Large intestine (tissue), 3 donors: ENCODE results near the gene MOB1A. TPM values are rescaled to one million over a fixed set of nuclear protein-coding genes. Genes with fewer than 3 reads are reported as not detected.
"Not testable (repeated sequence)": the region's sequence is repeated elsewhere in the genome, so short reads cannot be mapped to it uniquely, and the experiment has no call there.

ENCODE experiments used
- DNase-seq, 2 donors: peaks; one replicate each; pipeline versions ENCODE4 v3.0.0 to v3.0.0-alpha.2; 2013
- H3K27ac ChIP-seq: one replicate; pipeline ENCODE4 v1.5.1; 2013; ENCODE audit warnings: low read length
- H3K27me3 ChIP-seq: 2 replicates; pipeline ENCODE4 v1.6.1; 2013; ENCODE audit warnings: low read length; ENCODE audit not compliant: control insufficient read depth, insufficient read depth
- H3K36me3 ChIP-seq: 2 replicates; pipeline ENCODE4 v1.6.1; 2013; ENCODE audit warnings: low read length; ENCODE audit not compliant: control insufficient read depth, insufficient read depth
- H3K4me1 ChIP-seq: one replicate; pipeline ENCODE4 v1.6.1; 2013; ENCODE audit warnings: low read length; ENCODE audit not compliant: control insufficient read depth, insufficient read depth
- H3K4me3 ChIP-seq: one replicate; pipeline ENCODE4 v1.5.1; 2013; ENCODE audit warnings: low read length
- H3K9me3 ChIP-seq: one replicate; pipeline ENCODE4 v1.6.1; 2013; ENCODE audit warnings: mild to moderate bottlenecking, low read depth, low read length, moderate library complexity; ENCODE audit not compliant: control insufficient read depth
- WGBS: methylation state at CpG from one replicate; pipeline ENCODE4 v1.1.5; 2013; ENCODE audit warnings: low lambda C conversion rate; ENCODE audit not compliant: insufficient coverage; 5-methylcytosine and 5-hydroxymethylcytosine counted together
- polyA plus RNA-seq: library from polyadenylated mRNA; unstranded; fragments of 120-200 nt; gene quantifications from one replicate; pipeline ENCODE4 v1.2.1, GENCODE V29; 2013

Gene MOB1A
- polyA plus RNA-seq, 1 donor, result 72.2 TPM

- no peak overlapping the region for H3K4me3 ChIP-seq
- no peak for DNase-seq
- 50% methylated on average over 2 of the region's 8 CpGs for WGBS
Observed at GRCh38 chr2:74199871-74200305, 21.2 kb upstream of the MOB1A start.

DNA sequence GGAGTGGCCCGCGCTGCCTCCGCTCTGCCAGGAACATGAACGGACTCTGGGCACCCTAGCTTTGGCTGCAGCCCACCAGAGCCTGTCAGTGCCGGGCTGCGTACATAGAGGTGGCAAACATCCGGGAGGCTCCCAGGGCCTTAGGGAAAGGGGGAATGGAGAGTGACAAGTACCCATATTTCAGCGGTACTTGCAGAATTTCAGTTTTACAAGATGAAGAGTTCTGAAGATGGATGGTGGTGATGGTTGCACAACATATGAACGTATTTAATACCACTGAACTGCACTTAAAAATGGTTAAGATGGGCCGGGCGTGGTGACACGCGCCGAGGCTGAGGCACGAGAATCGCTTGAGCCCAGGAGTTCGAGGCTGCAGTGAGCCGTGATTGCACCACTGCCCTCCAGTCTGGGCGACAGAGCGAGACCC is 20.6 kb upstream of the MOB1A start:
- WGBS, result 0% methylated on average over 6 of the region's 20 CpGs
- Histone ChIP-seq H3K4me3 (peak overlapping the region; percentile 78), H3K4me1 (peaks cover 6% of the 10 kb centered on the region), H3K27me3 (no peaks in the 10 kb centered on the region), H3K27ac (peak overlapping the region; percentile 78), H3K9me3 (no peaks in the 10 kb centered on the region), H3K36me3 (no peaks in the 10 kb centered on the region)
- DNase-seq, result peak in 1 of 2 donors; percentile 68

More at GRCh38 chr2:74199871-74200305, 21.2 kb upstream of the MOB1A start:
- H3K9me3 ChIP-seq, result no peaks in the 10 kb centered on the region
- H3K4me1 ChIP-seq, result peaks cover 6% of the 10 kb centered on the region
- no peaks in the 10 kb centered on the region for H3K27me3 ChIP-seq
- H3K27ac ChIP-seq, result no peak overlapping the region
- H3K36me3 ChIP-seq, result no peaks in the 10 kb centered on the region

DNA sequence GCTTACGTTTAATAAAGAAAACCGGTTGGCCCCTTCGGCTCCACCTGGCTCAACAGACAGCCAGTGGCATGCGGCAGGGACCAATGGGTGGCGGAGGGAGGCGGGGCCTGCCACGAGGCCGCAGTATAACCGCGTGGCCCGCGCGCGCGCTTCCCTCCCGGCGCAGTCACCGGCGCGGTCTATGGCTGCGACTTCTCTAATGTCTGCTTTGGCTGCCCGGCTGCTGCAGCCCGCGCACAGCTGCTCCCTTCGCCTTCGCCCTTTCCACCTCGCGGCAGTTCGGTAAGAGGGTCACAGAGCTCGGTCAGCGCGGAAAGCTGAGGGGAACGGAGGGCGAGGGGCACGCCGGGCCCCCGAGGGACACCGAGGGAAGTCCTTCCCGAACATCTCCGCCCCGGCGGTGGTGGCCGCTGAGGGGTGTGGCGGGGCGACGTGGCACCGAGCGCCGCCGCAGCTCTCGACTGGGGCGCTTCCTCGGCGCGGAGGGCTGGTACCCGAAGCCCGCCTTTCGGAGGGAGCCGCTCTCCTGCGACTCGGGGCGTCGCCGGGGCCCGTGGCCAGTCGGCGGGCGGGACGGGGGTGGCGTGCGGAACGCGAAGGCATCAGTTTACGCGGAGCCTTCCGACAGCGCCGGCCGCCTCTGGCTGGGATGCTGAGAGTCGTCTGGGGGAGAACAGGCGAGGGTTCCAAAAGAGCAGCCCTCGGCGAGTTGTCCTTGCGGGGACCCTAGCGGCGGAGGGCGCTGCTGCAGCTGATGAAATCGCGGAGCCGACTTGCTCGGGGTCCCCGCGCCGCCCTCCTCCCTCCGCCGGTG is 20.0 kb upstream of the MOB1A start, which contains the start of gene MTHFD2:
TSS of gene MTHFD2 (plus strand) at position 155 of the 814 bp plus-strand sequence. CDS start at position 182, 27 bp downstream.
- Histone ChIP-seq H3K27me3 (no peaks in the 10 kb centered on the region), H3K27ac (peak within 1 kb of the TSS; percentile 78), H3K4me3 (peak within 1 kb of the TSS; percentile 78), H3K4me1 (peaks cover 6% of the 10 kb centered on the region), H3K9me3 (no peaks in the 10 kb centered on the region), H3K36me3 (no peaks in the 10 kb centered on the region)
- DNase-seq, result peak; percentile 81 to 91
- no CpG with 5 or more reads among the region's 96 CpGs for WGBS

DNA sequence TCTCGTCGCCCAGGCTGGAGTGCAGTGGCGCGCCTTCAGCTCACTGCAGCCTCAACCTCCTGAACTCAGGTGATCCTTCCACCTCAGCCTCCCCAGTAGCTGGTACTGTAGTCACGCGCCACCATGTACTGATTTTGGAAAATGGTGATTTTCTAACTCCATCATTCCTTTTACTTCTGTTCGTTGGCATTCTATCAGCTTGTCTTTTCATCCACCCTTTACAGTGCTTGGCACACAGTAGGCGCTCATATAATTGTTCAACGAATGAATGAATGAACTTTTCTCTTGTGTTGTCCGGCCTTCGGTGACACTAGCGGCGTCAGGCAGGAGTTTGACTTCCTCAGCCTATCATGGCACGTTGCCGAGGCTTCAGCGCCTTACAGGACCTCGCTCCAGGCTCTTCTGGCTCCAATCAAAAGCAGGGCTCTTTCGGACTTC is 19.4 kb upstream of the MOB1A start:
- WGBS, result 60% methylated on average over 7 of the region's 18 CpGs
- H3K4me1 ChIP-seq, result peaks cover 6% of the 10 kb centered on the region
- DNase-seq, result no peak
- no peaks in the 10 kb centered on the region for H3K36me3 ChIP-seq
- no peaks in the 10 kb centered on the region for H3K27me3 ChIP-seq
- H3K27ac ChIP-seq, result peak overlapping the region; percentile 78
- peak overlapping the region; percentile 78 for H3K4me3 ChIP-seq
- H3K9me3 ChIP-seq, result no peaks in the 10 kb centered on the region

- Histone ChIP-seq H3K27ac (no peak overlapping the region), H3K36me3 (no peaks in the 10 kb centered on the region), H3K4me3 (no peak overlapping the region), H3K9me3 (no peaks in the 10 kb centered on the region), H3K27me3 (no peaks in the 10 kb centered on the region), H3K4me1 (peaks cover 6% of the 10 kb centered on the region)
- DNase-seq, result no peak
- no CpG with 5 or more reads among the region's 4 CpGs for WGBS
Observed at GRCh38 chr2:74197049-74197448, 18.4 kb upstream of the MOB1A start.

DNA sequence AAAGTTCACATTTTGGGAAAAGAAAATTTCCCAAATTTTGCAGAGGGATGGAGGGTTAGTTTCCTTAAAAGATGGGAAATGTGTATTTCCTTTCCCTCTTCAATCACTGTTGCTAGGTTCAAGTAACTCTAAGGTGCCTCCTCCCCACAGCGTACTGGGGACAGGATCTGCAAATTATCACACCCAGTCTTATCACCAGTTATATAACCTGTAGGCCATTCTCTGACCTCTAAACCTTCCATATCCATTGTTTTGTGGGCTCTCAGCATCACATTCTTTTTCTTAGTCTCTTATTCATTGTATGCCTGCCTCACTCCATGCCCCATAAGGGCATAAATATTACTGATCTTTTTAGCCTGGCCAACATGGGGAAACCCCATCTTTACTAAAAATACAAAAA is 16.1 kb upstream of the MOB1A start:
- WGBS, result no CpG with 5 or more reads among the region's 1 CpG

DNA sequence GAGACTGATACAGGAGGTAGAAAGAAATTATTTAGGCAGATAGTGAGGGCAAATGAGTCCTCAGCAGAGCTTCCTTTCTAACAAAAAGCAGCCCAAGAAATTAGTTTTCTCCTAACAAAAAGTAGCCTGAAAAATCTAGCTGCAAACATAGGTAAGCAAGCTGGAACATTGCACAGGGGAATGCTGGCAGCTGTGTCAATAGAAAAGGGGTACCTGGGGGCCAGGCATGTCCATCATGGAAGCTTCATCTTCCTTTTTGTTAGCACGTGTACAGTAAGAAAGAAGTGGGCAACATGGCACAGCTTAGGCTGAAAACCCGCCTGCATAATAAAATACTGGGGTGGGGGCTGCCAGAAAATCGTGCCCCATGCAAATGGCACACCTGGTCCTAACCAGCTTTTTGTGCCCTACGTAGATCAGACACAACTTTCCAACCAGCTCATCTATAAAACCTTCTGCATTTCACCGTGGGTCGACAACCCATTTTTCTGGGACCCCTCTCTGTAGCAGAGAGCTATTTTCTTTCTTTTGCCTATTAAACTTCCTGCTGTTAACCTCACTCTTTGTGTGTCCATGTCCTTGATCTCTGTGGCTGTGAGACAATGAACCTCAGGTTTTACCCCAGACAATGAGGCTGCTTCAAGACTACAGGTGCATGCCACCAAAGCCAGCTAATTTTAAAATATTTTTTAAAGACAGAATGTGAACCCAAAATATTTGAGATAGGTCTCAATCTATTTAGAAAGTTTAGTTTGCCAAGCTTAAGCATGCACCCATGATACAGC is 13.1 kb upstream of the MOB1A start:
- Histone ChIP-seq H3K9me3 (no peaks in the 10 kb centered on the region), H3K4me3 (no peak overlapping the region), H3K36me3 (no peaks in the 10 kb centered on the region), H3K4me1 (no peaks in the 10 kb centered on the region), H3K27me3 (no peaks in the 10 kb centered on the region), H3K27ac (no peak overlapping the region)
- DNase-seq, result no peak
- WGBS, result 53% methylated on average over 3 of the region's 6 CpGs

More for the DNA sequence above, 16.1 kb upstream of the MOB1A start:
- H3K27me3 ChIP-seq, result no peaks in the 10 kb centered on the region
- DNase-seq, result no peak
- H3K4me1 ChIP-seq, result peaks cover 6% of the 10 kb centered on the region
- H3K4me3 ChIP-seq, result no peak overlapping the region
- H3K9me3 ChIP-seq, result no peaks in the 10 kb centered on the region
- H3K36me3 ChIP-seq, result no peaks in the 10 kb centered on the region
- H3K27ac ChIP-seq, result no peak overlapping the region

DNA sequence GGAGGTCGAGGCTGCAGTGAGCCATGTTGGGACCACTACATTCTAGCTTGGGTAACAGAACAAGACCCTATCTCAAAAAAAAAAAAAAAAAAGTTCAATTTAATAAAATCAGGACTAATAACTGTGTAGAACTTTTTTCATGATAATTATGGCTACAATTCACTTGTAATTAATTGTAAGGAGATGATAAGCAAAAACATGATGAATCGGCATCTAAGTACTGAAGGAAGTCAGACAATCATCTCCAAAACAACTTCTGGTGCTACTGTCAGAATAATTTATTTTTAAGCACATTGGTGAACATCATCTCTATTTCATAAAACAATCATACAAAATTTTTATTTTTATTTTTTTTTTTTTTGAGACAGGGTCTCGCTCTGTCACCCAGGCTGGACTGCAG is 10.0 kb upstream of the MOB1A start:
- no peaks in the 10 kb centered on the region for H3K9me3 ChIP-seq
- no peaks in the 10 kb centered on the region for H3K36me3 ChIP-seq
- H3K27me3 ChIP-seq, result peaks cover 1% of the 10 kb centered on the region
- no peak for DNase-seq
- no peaks in the 10 kb centered on the region for H3K4me1 ChIP-seq
- WGBS, result no CpG with 5 or more reads among the region's 3 CpGs
- H3K27ac ChIP-seq, result no peak overlapping the region
- no peak overlapping the region for H3K4me3 ChIP-seq

DNA sequence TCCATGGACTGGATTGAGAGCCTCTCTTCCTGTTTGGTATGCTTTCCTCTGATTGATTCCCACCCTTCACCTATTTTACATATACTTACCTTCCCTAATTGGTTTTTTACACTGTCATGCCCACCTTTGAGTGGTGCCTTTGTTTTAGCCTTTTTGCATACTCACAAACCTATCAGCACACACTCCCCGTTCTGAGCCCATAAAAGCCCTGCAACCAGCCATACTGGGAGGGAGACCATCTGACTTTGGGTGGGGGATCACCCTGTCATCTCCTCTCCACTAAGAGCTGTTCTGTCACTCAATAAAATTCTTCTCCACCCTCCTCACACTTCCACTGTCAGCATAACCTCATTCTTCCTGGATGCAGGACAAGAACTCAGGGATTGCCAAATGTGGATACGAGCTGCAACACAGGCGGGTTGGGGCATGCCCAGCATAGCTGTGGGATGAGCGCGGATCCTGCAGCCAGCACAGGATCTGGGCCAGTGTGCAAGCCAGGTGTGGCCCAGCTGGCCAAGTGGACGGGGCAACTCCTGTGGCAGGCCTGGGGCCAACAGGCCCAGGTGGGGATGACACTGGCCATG is 9.4 kb upstream of the MOB1A start:
- Histone ChIP-seq H3K36me3 (no peaks in the 10 kb centered on the region), H3K9me3 (no peaks in the 10 kb centered on the region), H3K4me3 (no peak overlapping the region), H3K27ac (no peak overlapping the region), H3K27me3 (peaks cover 2% of the 10 kb centered on the region), H3K4me1 (no peaks in the 10 kb centered on the region)
- WGBS, result no CpG with 5 or more reads among the region's 6 CpGs
- DNase-seq, result no peak

DNA sequence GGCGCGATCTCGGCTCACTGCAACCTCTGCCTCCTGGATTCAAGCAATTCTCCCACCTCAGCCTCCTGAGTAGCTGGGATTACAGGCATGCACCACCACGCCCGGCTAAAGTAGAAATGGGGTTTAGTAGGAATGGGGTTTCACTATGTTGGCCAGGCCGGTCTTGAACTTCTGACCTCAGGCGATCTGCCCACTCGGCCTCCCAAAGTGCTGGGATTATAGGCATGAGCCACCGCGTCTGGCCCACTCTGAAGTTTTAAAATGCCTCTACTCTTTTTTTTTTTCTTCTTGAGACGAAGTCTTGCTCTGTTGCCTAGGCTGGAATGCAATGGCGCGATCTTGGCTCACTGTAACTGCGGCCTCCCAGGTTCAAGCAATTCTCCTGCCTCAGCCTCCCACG is 8.0 kb upstream of the MOB1A start:
- not testable (repeated sequence) for DNase-seq, H3K4me3 ChIP-seq, H3K4me1 ChIP-seq, H3K9me3 ChIP-seq, H3K36me3 ChIP-seq, H3K27ac ChIP-seq, H3K27me3 ChIP-seq
- no CpG with 5 or more reads among the region's 15 CpGs for WGBS
